CD4-positive, alpha-beta T cell treated with Interferon alpha-2 for 1 hour (primary cell): ENCODE measurements around the gene RTCB.

ENCODE experiments used
- DNase-seq, 2 donors: peaks; one replicate each; pipeline ENCODE4 v3.0.0-alpha.2; 2020 to 2022

The RTCB gene

GRCh38 chr22:32411829-32412592 lies at the start of gene RTCB:
TSS of gene RTCB (minus strand) at chr22:32412247. CDS start at chr22:32412156, 91 bp downstream.
- peak; percentile 92 to 95 for DNase-seq

GRCh38 chr22:32457031-32457430 lies 45.0 kb upstream of the RTCB start:
- no peak for DNase-seq

DNA sequence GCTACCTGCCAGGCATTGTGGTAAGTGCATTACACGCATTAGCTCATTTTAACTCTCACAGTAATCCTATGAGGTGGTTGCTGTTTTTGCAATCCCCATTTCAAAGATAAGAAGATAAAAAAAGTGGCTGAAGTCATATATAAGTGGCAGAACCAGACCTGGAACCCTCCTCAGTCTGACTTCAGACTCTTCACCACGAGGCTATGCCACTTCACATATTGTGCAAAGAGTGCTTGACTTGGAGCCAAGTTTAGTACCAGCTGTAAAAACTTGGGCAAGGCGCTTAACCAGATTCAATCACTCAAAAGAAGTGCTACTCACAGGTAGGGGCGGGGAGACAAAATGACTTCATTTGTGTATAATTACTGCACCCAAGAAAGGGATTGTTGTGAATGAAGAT lies 36.9 kb upstream of the RTCB start:
- DNase-seq = no peak

DNA sequence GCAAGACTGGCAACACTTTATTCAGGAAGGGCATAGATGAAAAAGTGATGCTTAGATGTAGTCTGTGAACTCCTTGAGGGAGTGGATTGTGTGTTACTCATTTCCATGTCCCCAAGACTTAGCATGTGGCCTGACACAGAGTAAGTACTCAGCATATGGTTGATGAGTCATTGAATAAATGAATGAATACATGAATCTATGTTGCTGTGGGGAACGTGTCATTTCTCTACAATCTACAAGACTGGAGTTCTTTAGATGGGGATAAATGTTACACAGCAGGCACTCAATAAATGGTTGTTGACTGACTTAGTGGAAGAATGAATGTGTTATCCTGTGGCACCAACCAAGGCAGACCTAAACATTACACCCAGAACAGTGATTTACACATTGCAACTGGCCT lies 34.3 kb upstream of the RTCB start:
- DNase-seq = no peak

DNA sequence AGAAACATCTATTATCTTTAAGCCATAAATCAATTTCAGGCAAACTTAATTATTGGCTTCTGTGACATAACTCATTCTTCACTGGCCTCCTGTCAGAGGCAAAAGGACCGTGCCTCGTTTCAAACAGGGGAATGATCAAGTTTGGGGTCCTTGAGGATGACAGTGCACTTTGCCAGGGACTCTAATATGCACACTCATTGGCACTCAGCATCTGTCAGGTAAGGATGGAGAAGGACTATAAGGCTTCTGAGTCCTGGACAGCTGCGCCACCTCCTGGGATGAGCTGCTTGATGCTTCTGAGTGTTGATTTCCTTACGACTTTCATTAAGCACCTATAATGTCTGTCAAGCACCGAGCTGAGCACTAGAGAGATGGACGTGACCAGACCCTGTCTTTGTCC lies 32.0 kb upstream of the RTCB start:
- no peak for DNase-seq

GRCh38 chr22:32430352-32430751 lies 18.3 kb upstream of the RTCB start:
- DNase-seq = no peak

DNA sequence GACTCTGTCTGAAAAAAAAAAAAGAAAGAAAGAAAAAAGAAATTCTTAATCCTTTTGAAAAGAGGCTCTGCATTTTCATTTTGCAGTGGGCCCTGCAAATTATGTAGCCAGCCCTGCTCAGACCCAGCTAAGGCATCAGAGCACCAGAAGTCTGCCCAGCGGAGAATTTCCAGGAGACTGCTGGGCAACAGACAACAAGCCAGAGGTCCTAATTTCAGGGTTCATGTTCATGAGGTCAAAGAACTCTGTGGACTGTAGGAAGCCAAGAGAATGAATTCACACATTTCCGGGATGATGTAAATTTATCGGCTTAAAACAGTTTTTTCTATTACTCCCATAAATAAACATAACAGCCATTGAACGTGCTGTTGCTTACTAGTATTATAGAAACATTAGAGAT lies 14.8 kb upstream of the RTCB start:
- no peak for DNase-seq

DNA sequence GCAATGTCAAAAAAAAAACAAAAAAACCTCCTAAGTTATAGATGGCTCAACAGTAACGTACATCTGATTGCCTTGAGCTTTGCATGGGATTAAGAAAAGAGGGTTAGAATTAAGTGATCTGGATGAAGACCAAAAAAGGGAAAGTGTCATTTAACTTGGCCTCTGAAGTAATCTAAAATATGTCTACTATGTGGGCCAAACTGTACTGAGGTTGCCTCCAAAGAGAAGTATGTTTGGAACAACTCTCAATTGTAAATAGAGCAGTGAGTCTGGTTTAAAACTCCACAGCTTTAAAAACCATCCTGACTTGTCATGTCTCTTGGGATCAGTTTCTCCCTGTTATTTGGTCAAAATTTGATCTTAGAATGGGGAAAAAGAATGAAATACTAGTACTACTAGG lies 11.6 kb upstream of the RTCB start:
- DNase-seq = no peak

- no peak for DNase-seq
Measured at GRCh38 chr22:32422062-32422461, 10.0 kb upstream of the RTCB start.

GRCh38 chr22:32421484-32421883 lies 9.4 kb upstream of the RTCB start:
- DNase-seq = no peak

DNA sequence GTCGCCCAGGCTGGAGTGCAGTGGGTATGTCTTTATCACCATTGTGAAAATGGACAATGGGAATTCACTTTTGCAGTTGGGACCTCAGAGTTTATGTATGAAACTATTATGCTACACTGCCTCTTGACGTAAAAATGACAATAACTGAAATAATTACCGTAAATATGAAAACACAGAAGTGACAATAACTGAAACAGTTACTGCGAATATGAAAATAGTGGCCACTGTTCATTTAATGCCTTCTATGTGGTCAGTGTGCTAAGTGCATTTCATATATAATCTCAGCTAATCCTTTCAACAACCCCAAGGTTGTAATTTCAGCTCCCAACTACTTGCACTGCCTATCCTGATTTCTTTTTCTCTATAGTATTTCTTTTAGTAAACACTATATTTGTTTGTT lies 5.9 kb upstream of the RTCB start:
- no peak for DNase-seq

- DNase-seq = no peak
Measured at GRCh38 chr22:32416556-32417085, 4.6 kb upstream of the RTCB start.

GRCh38 chr22:32414191-32414590 lies 2.1 kb upstream of the RTCB start:
- no peak for DNase-seq

- DNase-seq = no peak
Measured at GRCh38 chr22:32413719-32414118, 1.7 kb upstream of the RTCB start.

DNA sequence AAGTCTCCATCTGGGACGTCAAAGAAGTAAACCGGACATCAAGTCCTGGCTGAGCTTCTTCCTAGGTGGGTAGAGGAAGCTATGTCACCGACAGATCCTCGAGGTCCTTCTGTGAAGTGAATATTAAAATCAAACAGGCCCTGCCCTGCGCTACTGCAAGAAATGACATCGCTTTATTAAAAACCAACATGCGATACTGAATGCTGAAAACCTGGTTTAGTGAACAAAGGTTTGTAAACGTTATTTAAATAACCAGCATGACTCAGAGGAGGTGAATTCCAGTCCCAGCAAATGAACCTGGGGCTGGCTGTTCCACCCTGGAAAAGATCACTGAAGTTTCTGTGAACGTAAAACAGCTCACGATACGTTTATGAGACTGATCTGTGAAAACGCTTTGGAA lies 645 bp downstream of the RTCB start:
- DNase-seq = peak; percentile 9 to 18

DNA sequence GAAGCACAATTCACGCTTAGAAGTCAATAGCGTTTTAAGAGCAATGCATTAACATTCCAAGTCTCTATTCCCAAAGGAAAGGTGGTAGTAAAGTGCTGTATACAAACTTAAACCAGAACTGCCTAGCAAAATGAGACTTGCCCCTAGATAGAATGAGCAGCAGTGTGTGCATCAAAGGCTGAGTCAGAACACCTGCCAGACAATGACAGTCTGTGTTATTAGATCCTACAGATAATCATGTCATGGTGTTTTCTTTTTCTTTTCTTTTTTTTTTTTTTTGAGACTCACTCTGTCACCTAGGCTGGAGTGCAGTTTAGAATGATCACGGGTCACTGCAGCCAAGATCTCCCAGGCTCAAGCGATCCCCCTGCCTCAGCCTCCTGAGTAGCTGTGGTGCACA lies 1.6 kb downstream of the RTCB start:
- DNase-seq = no peak

DNA sequence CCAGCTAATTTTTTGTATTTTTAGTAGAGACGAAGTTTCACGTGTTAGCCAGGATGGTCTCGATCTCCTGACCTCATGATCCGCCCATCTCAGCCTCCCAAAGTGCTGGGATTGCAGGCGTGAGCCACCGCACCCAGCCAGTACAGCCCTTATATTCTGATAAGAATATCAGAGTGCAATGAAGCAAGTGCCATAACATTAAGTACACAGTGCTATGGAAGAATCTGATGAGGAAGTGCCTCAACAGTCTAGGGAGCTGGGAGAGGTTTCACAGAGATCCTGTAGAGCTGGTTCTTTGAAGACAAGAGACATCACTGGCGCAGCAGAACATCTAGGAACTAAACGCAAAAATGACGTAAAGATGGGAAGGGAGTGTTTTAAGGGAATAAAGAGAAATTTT lies 2.1 kb downstream of the RTCB start:
- DNase-seq = no peak

GRCh38 chr22:32407936-32408335 lies 4.1 kb downstream of the RTCB start:
- DNase-seq = no peak

- peak; percentile 10 to 15 for DNase-seq
Measured at GRCh38 chr22:32407312-32407711, 4.7 kb downstream of the RTCB start.

DNA sequence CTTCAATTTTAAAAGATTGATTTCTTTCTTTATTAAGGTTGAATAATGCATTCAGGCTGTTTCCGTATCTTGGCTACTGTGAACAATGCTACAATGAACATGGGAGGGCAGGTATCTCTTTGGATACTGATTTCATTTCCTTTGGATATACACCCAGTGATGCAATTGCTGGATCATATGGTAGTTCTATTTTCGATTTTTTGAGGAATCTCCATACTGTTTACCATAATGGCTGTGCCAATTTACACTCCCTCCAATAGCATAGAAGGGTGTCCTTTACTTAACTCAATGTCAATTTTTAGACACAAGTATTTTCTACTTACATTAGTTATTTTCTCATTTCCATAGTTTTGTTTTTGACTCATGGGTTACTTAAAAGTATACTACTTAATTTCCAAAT lies 8.0 kb downstream of the RTCB start:
- DNase-seq = no peak

DNA sequence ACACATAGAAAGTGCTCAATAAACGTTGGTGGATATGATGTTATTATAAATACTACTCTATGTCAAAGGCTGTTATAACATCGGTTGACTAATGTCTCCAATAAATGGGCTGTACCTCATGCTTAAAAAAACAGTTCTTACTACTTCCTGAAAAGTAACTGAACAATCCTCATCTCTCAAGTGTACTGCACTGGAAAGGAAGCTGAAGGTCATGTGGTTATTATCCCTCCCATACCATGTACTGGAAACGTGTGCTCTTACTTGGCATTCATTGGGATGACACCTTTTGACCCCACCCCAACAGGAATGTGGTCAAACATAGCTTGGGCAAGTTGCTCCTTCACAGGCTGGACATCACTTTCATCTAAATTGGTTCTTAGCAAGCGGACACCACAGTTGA lies 10.6 kb downstream of the RTCB start:
- DNase-seq = no peak

DNA sequence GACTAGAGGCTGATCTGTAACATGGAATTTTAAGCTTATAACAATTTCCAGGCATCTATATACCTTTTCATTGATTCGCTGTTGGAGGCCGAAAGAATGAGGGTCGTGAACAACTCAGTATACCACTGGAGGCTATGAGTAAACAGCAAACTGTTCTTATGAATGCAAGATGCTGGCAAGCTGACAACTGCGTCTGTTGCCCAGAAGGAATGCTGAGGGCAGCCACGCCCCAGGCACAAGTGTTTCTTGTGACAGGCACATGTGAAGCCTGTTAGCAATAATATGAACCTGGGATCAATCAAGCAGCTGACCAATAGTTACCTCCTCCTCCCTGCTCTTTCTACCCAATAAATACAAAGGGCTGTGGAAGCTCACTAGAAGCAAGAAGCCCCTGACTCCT lies 15.3 kb downstream of the RTCB start:
- DNase-seq = no peak

- no peak for DNase-seq
Measured at GRCh38 chr22:32396255-32396654, 15.8 kb downstream of the RTCB start.

GRCh38 chr22:32395107-32395506 lies 16.9 kb downstream of the RTCB start:
- DNase-seq = no peak

- DNase-seq = peak; percentile 6 to 12
Measured at GRCh38 chr22:32389685-32390084, 22.4 kb downstream of the RTCB start.
